ENCODE results near the gene PAK6. TPM values are rescaled to one million over a fixed set of nuclear protein-coding genes. Genes with fewer than 3 reads are reported as not detected.

The PAK6 gene
- polyA plus RNA-seq, 3 donors: 0.03 TPM; not detected in 2

DNA sequence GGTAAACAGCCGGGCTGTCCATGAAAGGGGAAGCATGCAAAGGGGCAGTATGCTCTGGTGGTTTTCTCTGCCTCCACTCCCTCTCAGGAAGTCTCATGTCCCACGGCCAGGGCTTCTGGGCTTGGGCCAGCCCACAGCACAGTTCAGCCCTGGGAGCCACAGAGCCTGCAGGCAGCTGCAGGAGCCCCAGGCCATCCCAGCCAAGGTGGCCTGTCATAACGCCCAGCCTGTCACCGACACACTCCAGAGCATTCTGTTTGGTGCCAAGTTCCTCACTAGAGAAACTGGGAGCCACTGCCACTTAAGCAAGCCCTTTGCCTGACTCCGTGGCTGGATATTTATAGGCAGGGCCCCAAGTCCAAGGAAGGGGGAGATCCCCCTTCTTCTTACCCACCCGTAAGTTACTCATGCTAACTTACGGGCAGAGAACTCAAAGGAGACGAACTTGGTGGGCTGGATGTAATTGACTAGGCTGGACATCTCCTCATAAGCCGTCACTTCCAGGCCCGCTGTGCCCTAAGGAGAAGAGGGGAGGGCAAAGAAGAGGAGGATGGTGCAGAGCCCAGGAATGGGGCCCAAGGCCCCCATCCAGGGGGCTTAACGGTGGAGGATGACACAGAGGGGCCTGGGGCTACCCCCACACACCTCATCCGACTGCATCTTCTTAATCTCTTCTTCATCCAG, 57.2 kb downstream of the PAK6 start:
- Mint-ChIP-seq H3K9me3 (no peaks in the 10 kb centered on the region), H3K4me1 (peaks cover 21% of the 10 kb centered on the region), H3K27ac (peak overlapping the region in 1 of 7 donors; percentile 83), H3K27me3 (ENCODE audit: low read depth in 3 of 3) (peaks cover 0 to 1% (median 1%) of the 10 kb centered on the region in 3 donors), H3K4me3 (no peak overlapping the region), H3K36me3 (peaks cover 85 to 97% of the 10 kb centered on the region in 2 donors)
- Histone ChIP-seq H3K79me2 (ENCODE audit: insufficient read depth, low read length) (peaks cover 36% of the 10 kb centered on the region), H3K27me3 (ENCODE audit: control insufficient read depth in 2 of 2, insufficient read depth in 2 of 2, low read length in 2 of 2) (no peaks in the 10 kb centered on the region), H3K4me1 (ENCODE audit: control insufficient read depth in 1 of 2, insufficient read depth in 2 of 2, low read length in 2 of 2) (peaks cover 13 to 19% of the 10 kb centered on the region in 2 donors), H3K36me3 (replicated peaks in 1 of 2; ENCODE audit: control insufficient read depth in 1 of 2, insufficient read depth in 2 of 2, low read length in 2 of 2) (peaks cover 91 to 100% of the 10 kb centered on the region in 2 donors), H3K9ac (ENCODE audit: insufficient read depth, low read length, poor library complexity, severe bottlenecking) (no peak overlapping the region), H3K27ac (ENCODE audit: low read depth in 1 of 2, low read length in 2 of 2) (peak overlapping the region in 1 of 2 donors; percentile 14), H4K20me1 (ENCODE audit: insufficient read depth, low read length) (peaks cover 100% of the 10 kb centered on the region), H3K4me2 (replicated peaks; ENCODE audit: extremely low read depth, low read length, poor library complexity, severe bottlenecking) (no peak overlapping the region), H3K4me3 (replicated peaks in 1 of 3; ENCODE audit: low read depth in 2 of 3, low read length in 3 of 3) (no peak overlapping the region), H3K9me3 (replicated peaks in 1 of 2; ENCODE audit: control insufficient read depth in 1 of 2, insufficient read depth in 1 of 2, low read length in 2 of 2) (no peaks in the 10 kb centered on the region), H2AFZ (ENCODE audit: insufficient read depth, low read depth, low read length, poor library complexity, severe bottlenecking) (no peak overlapping the region)
- no peak for TF ChIP-seq CTCF (IDR thresholded peaks at IDR 0.05)
- intact Hi-C loops (cut with micrococcal nuclease): no loop called here
- WGBS (ENCODE audit: insufficient coverage): 50% methylated on average over 5 of the region's 12 CpGs
- DNase-seq: no peak

DNA sequence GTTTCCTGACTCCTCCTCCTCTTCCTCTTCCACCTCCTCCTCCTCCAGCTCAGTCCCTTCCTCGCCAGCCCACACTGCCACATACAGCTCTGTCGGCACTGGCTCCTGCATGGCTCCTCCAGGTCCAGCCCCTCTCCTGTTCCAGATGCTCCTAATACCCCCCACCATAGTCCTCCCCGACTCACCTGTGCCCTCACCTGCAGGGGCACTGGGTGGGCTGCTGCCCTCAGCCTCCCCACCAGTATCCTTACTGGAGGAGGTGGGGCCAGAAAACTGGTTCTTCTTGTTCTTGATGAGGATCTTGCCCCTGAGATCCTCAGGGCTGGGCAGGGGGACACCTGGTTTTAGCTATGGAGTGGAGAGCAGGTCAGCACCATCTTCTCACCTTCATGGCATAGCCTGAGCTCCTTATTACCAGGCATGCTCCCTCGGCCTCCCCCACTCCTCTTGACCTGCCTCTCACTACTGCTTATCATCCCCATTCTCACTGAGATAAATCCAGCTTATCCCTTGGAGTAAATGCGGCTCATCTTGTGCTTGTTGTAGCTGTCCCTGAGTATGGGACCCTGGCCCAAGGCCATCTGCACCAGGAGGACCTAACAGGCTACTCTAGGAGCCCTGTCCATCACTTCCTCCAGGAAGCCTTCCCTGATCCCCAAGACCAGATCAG, 57.8 kb downstream of the PAK6 start:
- Histone ChIP-seq H3K4me2 (replicated peaks; ENCODE audit: extremely low read depth, low read length, poor library complexity, severe bottlenecking) (no peak overlapping the region), H3K36me3 (replicated peaks in 1 of 2; ENCODE audit: control insufficient read depth in 1 of 2, insufficient read depth in 2 of 2, low read length in 2 of 2) (peaks cover 95 to 100% of the 10 kb centered on the region in 2 donors), H3K27me3 (ENCODE audit: control insufficient read depth in 2 of 2, insufficient read depth in 2 of 2, low read length in 2 of 2) (no peaks in the 10 kb centered on the region), H3K4me1 (ENCODE audit: control insufficient read depth in 1 of 2, insufficient read depth in 2 of 2, low read length in 2 of 2) (peaks cover 20 to 25% of the 10 kb centered on the region in 2 donors), H2AFZ (ENCODE audit: insufficient read depth, low read depth, low read length, poor library complexity, severe bottlenecking) (no peak overlapping the region), H3K4me3 (replicated peaks in 1 of 3; ENCODE audit: low read depth in 2 of 3, low read length in 3 of 3) (no peak overlapping the region), H3K9me3 (replicated peaks in 1 of 2; ENCODE audit: control insufficient read depth in 1 of 2, insufficient read depth in 1 of 2, low read length in 2 of 2) (no peaks in the 10 kb centered on the region), H3K27ac (ENCODE audit: low read depth in 1 of 2, low read length in 2 of 2) (peak overlapping the region in 1 of 2 donors; percentile 14), H3K79me2 (ENCODE audit: insufficient read depth, low read length) (peaks cover 42% of the 10 kb centered on the region), H3K9ac (ENCODE audit: insufficient read depth, low read length, poor library complexity, severe bottlenecking) (no peak overlapping the region), H4K20me1 (ENCODE audit: insufficient read depth, low read length) (peaks cover 100% of the 10 kb centered on the region)
- Mint-ChIP-seq H3K9me3 (no peaks in the 10 kb centered on the region), H3K4me3 (no peak overlapping the region), H3K36me3 (peaks cover 88 to 98% of the 10 kb centered on the region in 2 donors), H3K27ac (peak overlapping the region in 1 of 7 donors; percentile 10), H3K4me1 (peaks cover 28% of the 10 kb centered on the region), H3K27me3 (ENCODE audit: low read depth in 3 of 3) (peaks cover 0 to 1% (median 1%) of the 10 kb centered on the region in 3 donors)
- 100% methylated on average over 3 of the region's 5 CpGs for WGBS (ENCODE audit: insufficient coverage)
- intact Hi-C loops (cut with micrococcal nuclease): no loop called here
- no peak for DNase-seq
- no peak for TF ChIP-seq CTCF (IDR thresholded peaks at IDR 0.05)
